GM06990 (cell line): ENCODE results near the gene CPLX1.

Experiments
- DNase-seq: peaks from one replicate; pipeline ENCODE4 v3.0.0-alpha.2; 2011; ENCODE audit not compliant: insufficient read length; ENCODE audit errors: extremely low read depth
- H3K27me3 ChIP-seq: replicated peaks from 2 replicates; pipeline ENCODE4 v1.6.0; 2011; ENCODE audit warnings: low read length; ENCODE audit not compliant: control insufficient read depth, insufficient read depth
- H3K36me3 ChIP-seq: 2 replicates; pipeline ENCODE4 v1.5.1; 2011; ENCODE audit warnings: low read length; ENCODE audit not compliant: control insufficient read depth, insufficient read depth
- H3K4me3 ChIP-seq: replicated peaks from 2 replicates; pipeline ENCODE4 v1.5.1; 2011; ENCODE audit warnings: low read depth, mild to moderate bottlenecking, control low read depth, low read length
- CTCF ChIP-seq: IDR thresholded peaks from 2 replicates; pipeline ENCODE4 v1.5.1; 2011; ENCODE audit warnings: low read length, control low read depth, mild to moderate bottlenecking, inconsistent platforms; ENCODE audit not compliant: insufficient read depth, poor library complexity, severe bottlenecking

CPLX1 gene

GRCh38 chr4:744212-744841 is 81.6 kb downstream of the CPLX1 start:
- Histone ChIP-seq H3K4me3 (no peak overlapping the region), H3K36me3 (peaks cover 8% of the 10 kb centered on the region), H3K27me3 (no peaks in the 10 kb centered on the region)
- no peak for TF ChIP-seq CTCF
- no peak for DNase-seq

GRCh38 chr4:743463-744211 is 82.3 kb downstream of the CPLX1 start:
- Histone ChIP-seq H3K27me3 (no peaks in the 10 kb centered on the region), H3K36me3 (peaks cover 8% of the 10 kb centered on the region), H3K4me3 (no peak overlapping the region)
- DNase-seq: no peak
- TF ChIP-seq CTCF: no peak

- no peaks in the 10 kb centered on the region for H3K27me3 ChIP-seq
- no peak overlapping the region for H3K4me3 ChIP-seq
- peaks cover 5% of the 10 kb centered on the region for H3K36me3 ChIP-seq
- TF ChIP-seq CTCF: peak; percentile 95
- peak; percentile 56 for DNase-seq
Measured at GRCh38 chr4:742742-743311, 83.1 kb downstream of the CPLX1 start.

GRCh38 chr4:742096-742741 is 83.7 kb downstream of the CPLX1 start:
- H3K36me3 ChIP-seq: peaks cover 8% of the 10 kb centered on the region
- H3K27me3 ChIP-seq: no peaks in the 10 kb centered on the region
- no peak for TF ChIP-seq CTCF
- no peak for DNase-seq
- H3K4me3 ChIP-seq: no peak overlapping the region

GRCh38 chr4:740656-741282 is 85.2 kb downstream of the CPLX1 start:
- Histone ChIP-seq H3K27me3 (no peaks in the 10 kb centered on the region), H3K4me3 (no peak overlapping the region), H3K36me3 (peaks cover 9% of the 10 kb centered on the region)
- no peak for TF ChIP-seq CTCF
- DNase-seq: no peak
